Nephron progenitor cell (in vitro differentiated cells): ENCODE data around the gene FLT3LG.
A peak's percentile ranks its signal among the peaks of the same experiment; 100 is the strongest.

Experiments used
- DNase-seq: peaks from one replicate; pipeline ENCODE4 v3.0.0; 2021
- H3K27ac Mint-ChIP-seq: 2 replicates; pipeline ENCODE4 v1.8.0; 2021; ENCODE audit warnings: mild to moderate bottlenecking, moderate library complexity, mixed read lengths
- H3K27me3 Mint-ChIP-seq: 2 replicates; pipeline ENCODE4 v1.8.0; 2021; ENCODE audit warnings: mild to moderate bottlenecking, low read depth, mixed read lengths; ENCODE audit not compliant: poor library complexity
- H3K36me3 Mint-ChIP-seq: 2 replicates; pipeline ENCODE4 v1.8.0; 2021; ENCODE audit warnings: low read depth, mixed read lengths
- H3K4me1 Mint-ChIP-seq: 2 replicates; pipeline ENCODE4 v1.8.0; 2021; ENCODE audit warnings: mixed read lengths
- H3K4me3 Mint-ChIP-seq: 2 replicates; pipeline ENCODE4 v1.8.0; 2021; ENCODE audit warnings: mild to moderate bottlenecking, moderate library complexity, mixed read lengths
- H3K9me3 Mint-ChIP-seq: 2 replicates; pipeline ENCODE4 v1.8.0; 2021; ENCODE audit warnings: mild to moderate bottlenecking, moderate library complexity, mixed read lengths
- TF ChIP-seq, protein P1 (sequence below): fragments of 200-600 bp; sonication (generic); IDR thresholded peaks from 2 replicates; pipeline ENCODE4 v1.5.0; 2021; ENCODE audit warnings: antibody characterized with exemption

The FLT3LG gene

DNA sequence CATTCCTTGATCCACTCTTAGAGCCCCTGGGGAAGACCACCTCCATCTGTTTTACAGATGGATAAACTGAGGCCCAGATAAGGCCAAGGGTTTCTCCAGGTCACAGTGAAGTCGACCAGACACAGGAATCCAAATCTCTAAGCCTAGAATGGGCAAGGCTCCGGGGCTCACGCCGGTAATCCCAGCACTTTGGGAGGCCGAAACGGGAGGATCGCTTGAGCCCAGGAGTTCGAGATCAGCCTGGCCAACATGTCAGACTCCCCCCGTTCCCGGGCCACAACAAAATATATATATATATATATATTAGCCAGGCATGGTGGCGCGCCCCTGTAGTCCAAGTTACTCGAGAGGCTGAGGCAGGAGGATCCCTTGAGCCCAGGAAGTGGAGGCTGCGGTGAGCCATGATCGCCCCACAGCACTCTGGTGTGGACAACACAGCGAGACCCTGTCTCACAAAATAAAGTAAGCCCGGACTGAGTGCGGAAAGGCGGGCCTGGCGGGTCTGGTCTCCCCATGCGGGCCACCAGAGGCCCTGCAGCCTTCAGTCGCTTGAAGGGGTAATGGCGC, 12.8 kb downstream of the FLT3LG start:
- H3K4me3 Mint-ChIP-seq, result peak overlapping the region; percentile 99
- no peak for DNase-seq
- peaks cover 23% of the 10 kb centered on the region for H3K4me1 Mint-ChIP-seq
- no peaks in the 10 kb centered on the region for H3K27me3 Mint-ChIP-seq
- H3K27ac Mint-ChIP-seq, result no peak overlapping the region
- TF ChIP-seq, protein P1, sequence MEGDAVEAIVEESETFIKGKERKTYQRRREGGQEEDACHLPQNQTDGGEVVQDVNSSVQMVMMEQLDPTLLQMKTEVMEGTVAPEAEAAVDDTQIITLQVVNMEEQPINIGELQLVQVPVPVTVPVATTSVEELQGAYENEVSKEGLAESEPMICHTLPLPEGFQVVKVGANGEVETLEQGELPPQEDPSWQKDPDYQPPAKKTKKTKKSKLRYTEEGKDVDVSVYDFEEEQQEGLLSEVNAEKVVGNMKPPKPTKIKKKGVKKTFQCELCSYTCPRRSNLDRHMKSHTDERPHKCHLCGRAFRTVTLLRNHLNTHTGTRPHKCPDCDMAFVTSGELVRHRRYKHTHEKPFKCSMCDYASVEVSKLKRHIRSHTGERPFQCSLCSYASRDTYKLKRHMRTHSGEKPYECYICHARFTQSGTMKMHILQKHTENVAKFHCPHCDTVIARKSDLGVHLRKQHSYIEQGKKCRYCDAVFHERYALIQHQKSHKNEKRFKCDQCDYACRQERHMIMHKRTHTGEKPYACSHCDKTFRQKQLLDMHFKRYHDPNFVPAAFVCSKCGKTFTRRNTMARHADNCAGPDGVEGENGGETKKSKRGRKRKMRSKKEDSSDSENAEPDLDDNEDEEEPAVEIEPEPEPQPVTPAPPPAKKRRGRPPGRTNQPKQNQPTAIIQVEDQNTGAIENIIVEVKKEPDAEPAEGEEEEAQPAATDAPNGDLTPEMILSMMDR, result no peak
- H3K9me3 Mint-ChIP-seq, result no peaks in the 10 kb centered on the region
- peaks cover 37% of the 10 kb centered on the region for H3K36me3 Mint-ChIP-seq

DNA sequence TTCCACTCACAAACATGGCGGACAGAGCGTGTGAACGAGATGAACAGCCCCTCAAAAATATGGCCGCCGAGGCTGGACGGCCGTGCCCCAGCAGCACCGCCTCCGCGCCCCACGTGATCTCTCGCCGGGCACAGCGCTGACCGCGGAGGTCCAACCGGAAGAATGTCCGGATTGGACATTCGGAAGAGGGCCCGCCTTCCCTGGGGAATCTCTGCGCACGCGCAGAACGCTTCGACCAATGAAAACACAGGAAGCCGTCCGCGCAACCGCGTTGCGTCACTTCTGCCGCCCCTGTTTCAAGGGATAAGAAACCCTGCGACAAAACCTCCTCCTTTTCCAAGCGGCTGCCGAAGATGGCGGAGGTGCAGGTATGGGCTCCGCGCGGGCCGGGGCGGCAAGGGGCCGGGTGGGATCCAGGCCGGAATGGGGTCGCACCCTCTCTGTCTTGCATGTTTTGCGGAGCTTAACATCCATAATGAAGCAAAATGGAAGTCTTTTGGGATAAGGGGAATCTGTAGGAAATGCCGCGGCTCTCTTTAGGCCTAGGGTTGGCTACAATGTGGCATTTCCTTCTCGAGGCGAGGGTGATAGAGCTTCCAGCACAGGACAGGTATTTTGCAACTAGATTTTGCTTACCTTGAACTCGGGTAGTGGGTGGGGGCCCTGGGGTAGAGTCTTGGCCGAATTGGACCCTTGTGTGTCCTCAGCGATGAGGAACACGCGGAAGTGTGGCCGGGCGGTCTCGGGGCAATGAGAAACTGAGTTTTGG, 13.4 kb downstream of the FLT3LG start, which contains the start of gene RPL13A:
RPL13A (plus strand) TSS at position 332 of the 769 bp plus-strand sequence; CDS start at position 354, 22 bp downstream.
- TF ChIP-seq, protein P1, result no peak
- Mint-ChIP-seq H3K4me3 (peak within 1 kb of the TSS; percentile 99), H3K27me3 (no peaks in the 10 kb centered on the region), H3K4me1 (peaks cover 23% of the 10 kb centered on the region), H3K36me3 (peaks cover 44% of the 10 kb centered on the region), H3K9me3 (no peaks in the 10 kb centered on the region), H3K27ac (peak within 1 kb of the TSS; percentile 95)
- DNase-seq, result peak; percentile 100

DNA sequence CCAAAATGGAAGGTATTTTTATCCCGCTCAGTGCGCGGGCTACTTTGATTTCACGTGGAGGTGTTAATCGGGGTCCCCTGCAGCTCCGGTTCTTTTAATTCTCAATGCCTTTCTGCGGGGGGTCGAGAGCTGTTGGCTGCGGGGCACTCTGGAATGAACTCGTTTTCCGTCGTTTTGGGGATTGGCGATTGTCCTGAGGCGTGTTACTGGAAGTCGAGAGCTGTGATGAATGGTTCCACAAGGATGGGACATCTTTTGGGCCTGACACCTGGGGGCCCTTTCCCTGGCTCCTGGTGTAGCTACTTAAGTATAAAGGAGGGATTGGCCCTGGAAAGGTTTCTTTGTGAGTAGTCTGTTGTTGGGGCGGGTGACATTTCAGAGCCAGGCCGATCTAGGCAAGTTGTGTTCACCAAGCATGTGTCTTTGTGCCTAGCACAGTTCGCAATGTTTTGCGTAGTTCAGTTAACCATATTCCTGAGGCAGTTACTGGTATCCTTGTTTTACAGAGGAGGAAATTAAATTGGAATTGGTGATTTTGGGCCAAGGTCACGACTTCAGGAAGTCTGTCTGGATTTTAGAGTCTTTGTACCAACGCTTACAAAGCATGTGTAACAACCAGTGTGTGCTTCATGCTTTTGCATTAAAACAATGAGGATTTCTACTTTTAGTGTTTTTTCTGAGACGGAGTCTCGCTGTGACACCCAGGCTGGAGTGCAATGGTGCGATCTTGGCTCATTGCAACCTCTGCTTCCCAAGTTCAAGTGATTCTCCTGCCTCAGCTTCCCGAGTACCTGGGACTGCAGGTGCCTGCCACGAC, 14.2 kb downstream of the FLT3LG start:
- H3K36me3 Mint-ChIP-seq, result peaks cover 52% of the 10 kb centered on the region
- peak overlapping the region; percentile 95 for H3K27ac Mint-ChIP-seq
- no peaks in the 10 kb centered on the region for H3K27me3 Mint-ChIP-seq
- no peak for DNase-seq
- peaks cover 23% of the 10 kb centered on the region for H3K4me1 Mint-ChIP-seq
- TF ChIP-seq, protein P1, result no peak
- H3K9me3 Mint-ChIP-seq, result no peaks in the 10 kb centered on the region
- H3K4me3 Mint-ChIP-seq, result peak overlapping the region; percentile 99

DNA sequence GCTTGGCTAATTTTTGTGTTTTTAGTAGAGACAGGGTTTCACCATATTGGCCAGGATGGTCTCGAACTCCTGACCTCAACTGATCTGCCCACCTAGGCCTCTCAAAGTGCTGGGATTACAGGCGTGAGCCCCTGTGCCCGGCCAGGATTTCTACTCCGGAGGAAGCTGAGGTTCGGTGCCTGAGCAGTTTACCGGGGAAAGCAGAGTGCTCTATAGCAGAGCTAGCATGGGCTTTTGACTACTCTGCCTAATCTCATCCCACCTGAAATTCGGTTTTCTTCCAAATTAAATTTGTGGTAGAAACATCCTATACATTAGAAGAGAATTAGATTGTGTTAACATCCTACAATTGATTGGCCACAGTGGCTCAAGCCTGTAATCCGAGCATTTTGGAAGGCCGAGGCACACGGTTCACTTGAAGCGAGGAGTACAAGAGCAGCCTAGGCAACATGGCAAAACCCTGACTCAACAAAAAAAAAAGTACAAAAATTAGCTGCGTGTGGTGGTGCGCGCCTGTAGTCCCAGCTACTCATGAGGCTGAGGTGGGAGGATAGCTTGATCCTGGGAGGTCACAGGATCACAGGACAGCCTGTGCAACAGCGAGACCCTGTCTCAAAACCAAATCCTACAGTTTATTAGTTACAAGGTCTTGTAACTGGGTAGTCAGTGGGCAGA, 15.0 kb downstream of the FLT3LG start:
- Mint-ChIP-seq H3K9me3 (no peaks in the 10 kb centered on the region), H3K27me3 (no peaks in the 10 kb centered on the region), H3K4me1 (peaks cover 23% of the 10 kb centered on the region), H3K4me3 (peak overlapping the region; percentile 99), H3K36me3 (peaks cover 57% of the 10 kb centered on the region), H3K27ac (peak overlapping the region; percentile 95)
- DNase-seq, result no peak
- TF ChIP-seq, protein P1, result no peak

DNA sequence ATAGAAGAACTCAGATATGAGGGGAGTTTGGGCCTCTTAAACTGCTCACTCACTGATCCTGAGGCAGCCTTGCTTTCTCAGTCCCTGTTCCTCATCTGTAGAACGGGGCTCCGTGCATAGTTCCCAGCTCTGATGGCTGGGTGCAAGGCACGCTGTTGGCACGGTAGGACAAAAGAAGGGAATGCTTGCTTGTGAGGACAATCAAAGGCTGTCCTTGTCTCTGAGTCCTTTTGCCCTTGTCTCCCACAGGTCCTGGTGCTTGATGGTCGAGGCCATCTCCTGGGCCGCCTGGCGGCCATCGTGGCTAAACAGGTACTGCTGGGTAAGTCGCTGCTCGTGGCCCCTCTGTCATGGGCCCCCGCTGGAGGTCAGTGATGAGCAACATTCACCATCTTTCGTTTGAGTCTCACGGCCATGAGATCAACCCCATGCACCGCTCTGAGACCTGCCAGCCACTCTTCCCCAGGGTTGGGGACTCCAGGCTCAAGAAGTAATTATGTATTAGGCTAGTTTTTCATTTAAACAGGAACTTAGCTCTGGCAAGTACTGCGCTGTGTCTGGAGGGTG, 15.7 kb downstream of the FLT3LG start:
- H3K27me3 Mint-ChIP-seq, result no peaks in the 10 kb centered on the region
- H3K9me3 Mint-ChIP-seq, result no peaks in the 10 kb centered on the region
- peak overlapping the region; percentile 99 for H3K4me3 Mint-ChIP-seq
- TF ChIP-seq, protein P1, result no peak
- H3K4me1 Mint-ChIP-seq, result peaks cover 23% of the 10 kb centered on the region
- peak overlapping the region; percentile 95 for H3K27ac Mint-ChIP-seq
- no peak for DNase-seq
- peaks cover 57% of the 10 kb centered on the region for H3K36me3 Mint-ChIP-seq
